Uterus (tissue), 2 donors: ENCODE results near the gene CTCFL.

Experiments
- POLR2A ChIP-seq, 2 donors: fragments of 450-650 bp; IDR thresholded peaks; one replicate each; pipeline ENCODE4 v1.6.1; 2016; ENCODE audit warnings: antibody characterized with exemption in 2 of 2, mild to moderate bottlenecking in 1 of 2, moderate library complexity in 1 of 2
- TF ChIP-seq, protein P1 (sequence below), 4 experiments: fragments of 200-600 bp in 2 of 4; fragments of 450-650 bp in 2 of 4; sonication (generic) in 2 of 4; IDR thresholded peaks; one replicate each; pipeline ENCODE4 v1.5.1; 2016 to 2019; ENCODE audit warnings: antibody characterized with exemption in 4 of 4, mild to moderate bottlenecking in 2 of 4, moderate library complexity in 1 of 4

GRCh38 chr20:57525328-57526086, 567 bp upstream of the CTCFL start:
- TF ChIP-seq, protein P1, sequence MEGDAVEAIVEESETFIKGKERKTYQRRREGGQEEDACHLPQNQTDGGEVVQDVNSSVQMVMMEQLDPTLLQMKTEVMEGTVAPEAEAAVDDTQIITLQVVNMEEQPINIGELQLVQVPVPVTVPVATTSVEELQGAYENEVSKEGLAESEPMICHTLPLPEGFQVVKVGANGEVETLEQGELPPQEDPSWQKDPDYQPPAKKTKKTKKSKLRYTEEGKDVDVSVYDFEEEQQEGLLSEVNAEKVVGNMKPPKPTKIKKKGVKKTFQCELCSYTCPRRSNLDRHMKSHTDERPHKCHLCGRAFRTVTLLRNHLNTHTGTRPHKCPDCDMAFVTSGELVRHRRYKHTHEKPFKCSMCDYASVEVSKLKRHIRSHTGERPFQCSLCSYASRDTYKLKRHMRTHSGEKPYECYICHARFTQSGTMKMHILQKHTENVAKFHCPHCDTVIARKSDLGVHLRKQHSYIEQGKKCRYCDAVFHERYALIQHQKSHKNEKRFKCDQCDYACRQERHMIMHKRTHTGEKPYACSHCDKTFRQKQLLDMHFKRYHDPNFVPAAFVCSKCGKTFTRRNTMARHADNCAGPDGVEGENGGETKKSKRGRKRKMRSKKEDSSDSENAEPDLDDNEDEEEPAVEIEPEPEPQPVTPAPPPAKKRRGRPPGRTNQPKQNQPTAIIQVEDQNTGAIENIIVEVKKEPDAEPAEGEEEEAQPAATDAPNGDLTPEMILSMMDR (IDR thresholded peaks at IDR 0.05) = no peak
- TF ChIP-seq POLR2A (IDR thresholded peaks at IDR 0.05) = no peak
